Activated CD4-positive, alpha-beta T cell treated with anti-CD3 and anti-CD28 coated beads, Interleukin-2, Interleukin-6, amounts not matched to agents 100 ng/mL and 50 ng/mL, durations not matched to agents 16 hours and 8 hours (primary cell): ENCODE measurements around the gene DDA1.

Source experiments
- DNase-seq: peaks from one replicate; pipeline ENCODE4 v3.0.0-alpha.2; 2020

The DDA1 gene

GRCh38 chr19:17330262-17331044, 21.1 kb downstream of the DDA1 start:
- DNase-seq, result no peak

- DNase-seq, result no peak
Measured at GRCh38 chr19:17331045-17331558, 21.7 kb downstream of the DDA1 start.

GRCh38 chr19:17332360-17332676, 23.0 kb downstream of the DDA1 start:
- DNase-seq, result no peak

GRCh38 chr19:17332677-17333581, 23.6 kb downstream of the DDA1 start:
- DNase-seq, result peak; percentile 55

GRCh38 chr19:17333611-17334413, 24.4 kb downstream of the DDA1 start:
- DNase-seq, result peak; percentile 91

GRCh38 chr19:17334414-17335409, 25.3 kb downstream of the DDA1 start, which contains the start of gene ANO8:
TSS of gene ANO8 (minus strand) at chr19:17334855. CDS start at chr19:17334670, 185 bp downstream.
- peak; percentile 96 for DNase-seq

- DNase-seq, result no peak
Measured at GRCh38 chr19:17335575-17335974, 26.2 kb downstream of the DDA1 start.

- DNase-seq, result peak; percentile 99
Measured at GRCh38 chr19:17336872-17337674, 27.7 kb downstream of the DDA1 start, which contains the start of gene GTPBP3. TSS of gene GTPBP3 (plus strand) at chr19:17337553. CDS start at chr19:17337612, 59 bp downstream.

GRCh38 chr19:17337675-17338432, 28.5 kb downstream of the DDA1 start:
- peak; percentile 66 for DNase-seq

GRCh38 chr19:17338433-17339078, 29.2 kb downstream of the DDA1 start:
- no peak for DNase-seq

- peak; percentile 67 for DNase-seq
Measured at GRCh38 chr19:17339088-17339741, 29.9 kb downstream of the DDA1 start.

- no peak for DNase-seq
Measured at GRCh38 chr19:17340302-17340870, 31.0 kb downstream of the DDA1 start.

- DNase-seq, result no peak
Measured at GRCh38 chr19:17340871-17341357, 31.6 kb downstream of the DDA1 start.

GRCh38 chr19:17341386-17341785, 32.0 kb downstream of the DDA1 start:
- no peak for DNase-seq

GRCh38 chr19:17341845-17342244, 32.5 kb downstream of the DDA1 start:
- no peak for DNase-seq

- DNase-seq, result peak; percentile 88
Measured at GRCh38 chr19:17346109-17346671, 36.8 kb downstream of the DDA1 start.

- no peak for DNase-seq
Measured at GRCh38 chr19:17347361-17347760, 38.0 kb downstream of the DDA1 start.

- DNase-seq, result no peak
Measured at GRCh38 chr19:17347877-17348276, 38.5 kb downstream of the DDA1 start.
